ENCODE measurements around the gene TRABD2B. TPM values are rescaled to one million over a fixed set of nuclear protein-coding genes. Genes with fewer than 3 reads are reported as not detected.

Gene TRABD2B
- total RNA-seq, 1 experiment from 2014 or later: 0.05 TPM

DNA sequence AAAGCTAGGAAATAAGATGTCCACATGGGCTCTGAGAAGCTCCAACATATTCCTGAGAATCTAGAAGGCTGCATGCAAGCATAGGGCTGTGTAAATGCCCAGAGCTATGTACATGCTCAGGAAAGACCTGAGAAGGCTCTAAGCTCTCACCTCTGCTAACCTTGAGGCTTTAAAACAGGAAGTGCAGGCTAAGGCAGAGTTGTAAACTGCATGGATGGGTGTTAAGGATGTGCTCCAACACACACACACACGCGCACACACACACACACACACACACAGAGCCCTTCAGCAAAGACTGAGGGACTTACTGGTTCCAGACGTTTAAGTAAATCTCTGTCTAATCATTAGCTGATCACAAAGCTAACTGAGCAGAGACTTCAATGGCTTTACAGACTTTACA, 162.9 kb downstream of the TRABD2B start:
- ChIA-PET CTCF (no interaction called here), RAD21 (ENCODE audit: low non-redundant PET in 1 of 2, low total read pairs in 2 of 2, uncharacterized antibody in 2 of 2, unreplicated experiment in 2 of 2) (no interaction called here), POLR2A (no interaction called here)
- H3K4me1 ChIP-seq (ENCODE audit: control insufficient read depth in 1 of 2, insufficient read depth in 2 of 2, low read length in 2 of 2): no peaks in the 10 kb centered on the region
- BruUV-seq (replicated peaks): no TSS peak
- no peak overlapping the region for H3K4me3 ChIP-seq (replicated peaks in 1 of 2; ENCODE audit: low read depth in 1 of 2, low read length in 2 of 2)
- H3K27me3 ChIP-seq (ENCODE audit: insufficient read depth, low read length): peaks cover 23% of the 10 kb centered on the region; the same call in 1 of the 2 replicates
- intact Hi-C loops (cut with micrococcal nuclease): no loop called here
- DNase-seq (ENCODE audit: low read depth, low spot score) (no peak), ATAC-seq (no peak)
- 0 out of 4 replicates have a peak, but pooled peaks cover 0 to 3% of the 10 kb centered on the region in 2 experiments for H3K9me3 ChIP-seq (ENCODE audit: control insufficient read depth in 1 of 2, insufficient read depth in 1 of 2, low read depth in 1 of 2, low read length in 2 of 2)
- no peaks in the 10 kb centered on the region for H3K9me2 ChIP-seq (ENCODE audit: insufficient read depth)
- no peak overlapping the region for H3K4me2 ChIP-seq (ENCODE audit: low read length)
- H3K27ac ChIP-seq (ENCODE audit: low read depth, low read length): no peak overlapping the region
- no peaks in the 10 kb centered on the region for H4K20me1 ChIP-seq (ENCODE audit: insufficient read depth)
- H3K79me2 ChIP-seq (ENCODE audit: insufficient read depth, low read length): no peaks in the 10 kb centered on the region
- no peaks in the 10 kb centered on the region for H3K36me3 ChIP-seq (ENCODE audit: control insufficient read depth in 1 of 2, insufficient read depth in 2 of 2, low read length in 2 of 2)
- no peak overlapping the region for H2AFZ ChIP-seq (ENCODE audit: low read depth, low read length, poor library complexity, severe bottlenecking)
- no peak overlapping the region for H3K9ac ChIP-seq (ENCODE audit: low read length)
- TF ChIP-seq, protein P1, sequence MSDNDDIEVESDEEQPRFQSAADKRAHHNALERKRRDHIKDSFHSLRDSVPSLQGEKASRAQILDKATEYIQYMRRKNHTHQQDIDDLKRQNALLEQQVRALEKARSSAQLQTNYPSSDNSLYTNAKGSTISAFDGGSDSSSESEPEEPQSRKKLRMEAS (IDR thresholded peaks at IDR 0.05): no peak
- TF ChIP-seq, protein P2, sequence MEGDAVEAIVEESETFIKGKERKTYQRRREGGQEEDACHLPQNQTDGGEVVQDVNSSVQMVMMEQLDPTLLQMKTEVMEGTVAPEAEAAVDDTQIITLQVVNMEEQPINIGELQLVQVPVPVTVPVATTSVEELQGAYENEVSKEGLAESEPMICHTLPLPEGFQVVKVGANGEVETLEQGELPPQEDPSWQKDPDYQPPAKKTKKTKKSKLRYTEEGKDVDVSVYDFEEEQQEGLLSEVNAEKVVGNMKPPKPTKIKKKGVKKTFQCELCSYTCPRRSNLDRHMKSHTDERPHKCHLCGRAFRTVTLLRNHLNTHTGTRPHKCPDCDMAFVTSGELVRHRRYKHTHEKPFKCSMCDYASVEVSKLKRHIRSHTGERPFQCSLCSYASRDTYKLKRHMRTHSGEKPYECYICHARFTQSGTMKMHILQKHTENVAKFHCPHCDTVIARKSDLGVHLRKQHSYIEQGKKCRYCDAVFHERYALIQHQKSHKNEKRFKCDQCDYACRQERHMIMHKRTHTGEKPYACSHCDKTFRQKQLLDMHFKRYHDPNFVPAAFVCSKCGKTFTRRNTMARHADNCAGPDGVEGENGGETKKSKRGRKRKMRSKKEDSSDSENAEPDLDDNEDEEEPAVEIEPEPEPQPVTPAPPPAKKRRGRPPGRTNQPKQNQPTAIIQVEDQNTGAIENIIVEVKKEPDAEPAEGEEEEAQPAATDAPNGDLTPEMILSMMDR (IDR thresholded peaks at IDR 0.05 in 2 of 3, conservative IDR thresholded peaks at IDR 0.05 in 1 of 3; ENCODE audit: borderline replicate concordance in 1 of 3, insufficient read depth in 1 of 3, low read depth in 2 of 3, low read length in 2 of 3): no peak

DNA sequence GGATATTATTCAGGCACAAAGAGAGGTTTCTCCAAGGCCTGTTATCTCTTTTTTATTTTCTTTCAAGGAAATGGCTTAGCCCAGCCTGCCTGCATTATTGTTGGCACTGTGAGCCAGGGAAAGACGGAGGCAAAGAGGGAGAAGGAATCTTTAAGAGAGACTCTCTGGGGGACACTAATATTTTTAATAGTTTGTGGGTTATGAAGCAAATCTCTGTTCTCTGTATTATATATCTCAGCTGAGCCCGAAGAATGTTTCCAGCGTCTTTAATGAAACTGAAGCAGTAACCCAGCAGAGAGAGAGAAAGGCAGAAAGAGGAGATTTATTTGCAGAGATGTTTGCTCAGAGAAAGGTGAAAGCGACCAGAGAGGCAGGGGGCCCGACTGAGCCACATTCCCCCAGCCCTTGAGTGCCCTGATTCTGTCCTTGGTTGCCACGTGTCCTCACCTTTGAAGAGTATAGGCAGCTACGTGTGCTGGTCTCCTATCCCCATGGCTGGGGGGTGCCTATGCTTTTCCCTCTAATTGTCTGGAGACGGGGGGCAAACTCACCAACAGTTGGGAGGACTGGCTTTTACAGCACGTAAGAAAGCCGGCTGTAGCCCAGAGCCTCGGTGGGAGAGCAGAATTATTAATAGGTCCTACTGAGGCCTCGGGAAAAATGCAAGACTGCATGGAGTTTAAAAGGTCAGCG, 166.4 kb downstream of the TRABD2B start:
- ChIA-PET RAD21 (ENCODE audit: low non-redundant PET in 1 of 2, low total read pairs in 2 of 2, uncharacterized antibody in 2 of 2, unreplicated experiment in 2 of 2) (no interaction called here), CTCF (no interaction called here), POLR2A (no interaction called here)
- Histone ChIP-seq H3K79me2 (ENCODE audit: insufficient read depth, low read length) (no peaks in the 10 kb centered on the region), H3K27ac (ENCODE audit: low read depth, low read length) (no peak overlapping the region), H4K20me1 (ENCODE audit: insufficient read depth) (no peaks in the 10 kb centered on the region), H3K9me3 (ENCODE audit: control insufficient read depth in 1 of 2, insufficient read depth in 1 of 2, low read depth in 1 of 2, low read length in 2 of 2) (0 out of 4 replicates have a peak, but pooled peaks cover 0 to 3% of the 10 kb centered on the region in 2 experiments), H3K9ac (ENCODE audit: low read length) (no peak overlapping the region), H3K27me3 (ENCODE audit: insufficient read depth, low read length) (peaks cover 28% of the 10 kb centered on the region; the same call in 1 of the 2 replicates), H3K4me2 (ENCODE audit: low read length) (no peak overlapping the region), H3K36me3 (ENCODE audit: control insufficient read depth in 1 of 2, insufficient read depth in 2 of 2, low read length in 2 of 2) (no peaks in the 10 kb centered on the region), H3K4me1 (ENCODE audit: control insufficient read depth in 1 of 2, insufficient read depth in 2 of 2, low read length in 2 of 2) (no peaks in the 10 kb centered on the region), H2AFZ (ENCODE audit: low read depth, low read length, poor library complexity, severe bottlenecking) (no peak overlapping the region), H3K9me2 (ENCODE audit: insufficient read depth) (no peaks in the 10 kb centered on the region), H3K4me3 (replicated peaks in 1 of 2; ENCODE audit: low read depth in 1 of 2, low read length in 2 of 2) (no peak overlapping the region)
- ATAC-seq: no peak
- DNase-seq (ENCODE audit: low read depth, low spot score): no peak
- intact Hi-C loops (cut with micrococcal nuclease): no loop called here
- no TSS peak for BruUV-seq (replicated peaks)
- TF ChIP-seq TCF7L2 (IDR thresholded peaks at IDR 0.05; ENCODE audit: borderline replicate concordance, extremely low read depth, insufficient read depth, insufficient read length) (no peak), CBX3 (IDR thresholded peaks at IDR 0.05; ENCODE audit: low read depth) (no peak), ZNF274 (IDR thresholded peaks at IDR 0.05; ENCODE audit: low read depth, low read length) (no peak), SRF (IDR thresholded peaks at IDR 0.05; ENCODE audit: low read depth) (no peak), YY1 (IDR thresholded peaks at IDR 0.05; ENCODE audit: extremely low read depth, insufficient replicate concordance, low read depth, low read length) (no peak), JUND (IDR thresholded peaks at IDR 0.05) (no peak), ZFX (IDR thresholded peaks at IDR 0.05) (no peak)
- TF ChIP-seq, protein P1 (IDR thresholded peaks at IDR 0.05): no peak
- TF ChIP-seq, protein P3, sequence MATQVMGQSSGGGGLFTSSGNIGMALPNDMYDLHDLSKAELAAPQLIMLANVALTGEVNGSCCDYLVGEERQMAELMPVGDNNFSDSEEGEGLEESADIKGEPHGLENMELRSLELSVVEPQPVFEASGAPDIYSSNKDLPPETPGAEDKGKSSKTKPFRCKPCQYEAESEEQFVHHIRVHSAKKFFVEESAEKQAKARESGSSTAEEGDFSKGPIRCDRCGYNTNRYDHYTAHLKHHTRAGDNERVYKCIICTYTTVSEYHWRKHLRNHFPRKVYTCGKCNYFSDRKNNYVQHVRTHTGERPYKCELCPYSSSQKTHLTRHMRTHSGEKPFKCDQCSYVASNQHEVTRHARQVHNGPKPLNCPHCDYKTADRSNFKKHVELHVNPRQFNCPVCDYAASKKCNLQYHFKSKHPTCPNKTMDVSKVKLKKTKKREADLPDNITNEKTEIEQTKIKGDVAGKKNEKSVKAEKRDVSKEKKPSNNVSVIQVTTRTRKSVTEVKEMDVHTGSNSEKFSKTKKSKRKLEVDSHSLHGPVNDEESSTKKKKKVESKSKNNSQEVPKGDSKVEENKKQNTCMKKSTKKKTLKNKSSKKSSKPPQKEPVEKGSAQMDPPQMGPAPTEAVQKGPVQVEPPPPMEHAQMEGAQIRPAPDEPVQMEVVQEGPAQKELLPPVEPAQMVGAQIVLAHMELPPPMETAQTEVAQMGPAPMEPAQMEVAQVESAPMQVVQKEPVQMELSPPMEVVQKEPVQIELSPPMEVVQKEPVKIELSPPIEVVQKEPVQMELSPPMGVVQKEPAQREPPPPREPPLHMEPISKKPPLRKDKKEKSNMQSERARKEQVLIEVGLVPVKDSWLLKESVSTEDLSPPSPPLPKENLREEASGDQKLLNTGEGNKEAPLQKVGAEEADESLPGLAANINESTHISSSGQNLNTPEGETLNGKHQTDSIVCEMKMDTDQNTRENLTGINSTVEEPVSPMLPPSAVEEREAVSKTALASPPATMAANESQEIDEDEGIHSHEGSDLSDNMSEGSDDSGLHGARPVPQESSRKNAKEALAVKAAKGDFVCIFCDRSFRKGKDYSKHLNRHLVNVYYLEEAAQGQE (IDR thresholded peaks at IDR 0.05; ENCODE audit: low read depth): no peak

Measured in HCT116 (cell line).